GM19193 (cell line): ENCODE measurements around the gene GALNT2.

Experiments
- POLR2A ChIP-seq: IDR thresholded peaks from 4 replicates; pipeline ENCODE4 v1.6.1; 2011; ENCODE audit not compliant: insufficient read depth, insufficient read length; ENCODE audit errors: extremely low read depth

The GALNT2 gene

DNA sequence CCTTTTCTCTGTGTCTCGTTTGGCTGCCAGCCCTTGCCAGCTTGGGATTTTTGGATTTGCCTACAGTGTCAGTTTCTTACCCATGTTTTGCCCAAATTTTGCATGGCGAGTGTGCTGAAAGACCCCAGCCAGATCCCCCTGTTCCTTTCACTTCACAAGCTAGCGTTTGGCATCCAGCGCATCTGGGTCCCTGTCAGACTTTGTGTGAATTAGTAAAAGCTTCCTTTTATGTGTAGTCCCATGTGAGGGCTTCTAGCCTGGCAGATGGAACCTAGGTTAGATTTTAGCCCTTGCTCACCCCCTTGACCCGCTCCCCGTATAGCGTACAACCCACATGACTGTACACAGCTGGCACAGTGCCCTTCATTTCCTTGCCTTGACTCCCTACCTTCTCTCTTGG lies 22.3 kb upstream of the GALNT2 start:
- TF ChIP-seq POLR2A, result no peak

DNA sequence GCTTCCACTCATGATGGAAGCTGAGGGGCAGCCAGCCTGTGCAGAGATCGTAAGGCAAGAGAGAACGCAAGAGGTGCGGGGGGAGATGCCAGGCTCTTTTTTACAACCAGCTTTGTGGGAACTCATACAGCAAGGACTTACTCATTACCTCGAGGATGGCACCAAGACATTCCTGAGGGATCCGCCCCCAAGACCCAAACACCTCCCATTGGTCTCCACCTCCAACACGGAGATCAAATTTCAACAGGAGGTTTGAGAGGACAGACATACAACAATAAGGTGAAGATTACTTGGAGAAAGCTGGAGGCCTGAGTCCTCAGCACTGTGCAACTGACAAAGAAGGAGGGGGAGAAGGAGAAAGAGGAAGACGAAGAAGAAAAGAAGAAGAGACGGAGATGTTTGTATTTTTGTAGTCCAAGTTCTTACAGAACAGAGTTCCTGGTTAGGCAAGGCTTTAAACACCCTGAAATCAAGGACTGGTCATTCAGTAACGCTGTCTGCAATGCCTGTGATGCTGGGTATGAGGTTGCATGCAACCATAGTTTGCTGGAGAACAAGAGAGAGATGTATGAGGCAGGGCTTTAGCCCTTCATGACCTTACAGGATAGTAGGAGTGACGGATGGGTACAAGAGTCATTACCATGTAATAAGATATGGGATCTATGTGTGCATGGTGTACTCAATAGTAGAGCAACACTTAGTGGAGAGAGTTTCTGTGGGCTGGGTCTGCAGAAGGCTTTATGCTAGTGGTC lies 19.7 kb upstream of the GALNT2 start:
- no peak for TF ChIP-seq POLR2A

DNA sequence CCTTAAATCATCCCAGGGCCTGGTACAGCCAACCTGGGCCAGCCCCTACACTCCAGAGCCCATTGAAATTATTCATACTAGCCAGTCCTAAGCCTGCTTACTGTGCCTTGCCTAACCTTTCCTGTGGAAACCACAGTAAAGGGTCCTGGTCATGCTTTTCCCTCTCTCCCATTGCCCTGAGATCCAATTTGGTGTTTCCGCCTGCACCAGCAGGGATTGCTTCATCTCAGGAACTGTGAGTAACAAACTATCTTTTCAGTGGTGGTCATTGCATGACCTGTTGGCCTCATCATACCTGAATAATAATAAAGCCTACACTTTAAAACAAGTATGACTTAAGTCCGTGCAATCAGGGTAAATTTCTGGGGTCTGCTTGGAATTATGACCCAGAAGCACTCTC lies 18.7 kb upstream of the GALNT2 start:
- no peak for TF ChIP-seq POLR2A

DNA sequence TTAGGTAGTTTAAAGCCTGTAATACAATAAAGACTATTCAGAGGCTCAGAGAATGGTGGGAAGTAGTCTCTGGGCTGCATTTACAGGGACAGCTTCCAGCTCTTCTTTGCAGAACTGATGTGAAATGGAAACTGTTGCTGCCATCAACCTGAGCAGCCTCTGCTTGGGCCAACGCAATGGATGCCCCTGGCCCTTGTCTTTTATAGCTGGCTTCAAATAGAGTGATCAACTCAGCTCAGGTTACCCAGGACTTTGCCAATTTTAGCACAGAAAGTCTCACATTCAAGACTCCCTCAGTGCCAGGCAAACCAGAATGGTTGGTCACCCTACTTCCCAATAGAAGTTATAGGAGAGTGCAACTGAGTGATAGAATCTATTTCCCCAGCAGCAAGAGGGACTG lies 18.1 kb upstream of the GALNT2 start:
- TF ChIP-seq POLR2A, result no peak

DNA sequence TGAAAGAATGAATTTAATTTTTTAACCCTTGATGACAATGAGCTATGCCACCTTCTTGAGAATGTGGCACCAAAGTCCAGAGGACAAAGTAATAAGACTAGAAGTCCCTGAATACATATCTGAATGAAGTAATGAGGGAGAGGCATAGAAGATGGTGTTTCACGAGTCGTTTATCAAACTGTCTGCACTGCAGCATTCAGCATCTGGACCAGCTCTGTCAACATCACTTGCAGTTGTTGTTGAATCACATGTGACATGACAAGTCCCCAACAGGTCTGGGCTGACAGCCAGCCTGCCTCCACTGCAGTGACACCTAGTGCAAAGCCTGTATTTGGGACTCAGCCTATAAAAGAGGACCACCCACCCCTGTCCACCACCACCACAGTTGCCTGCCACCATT lies 17.3 kb upstream of the GALNT2 start:
- no peak for TF ChIP-seq POLR2A

DNA sequence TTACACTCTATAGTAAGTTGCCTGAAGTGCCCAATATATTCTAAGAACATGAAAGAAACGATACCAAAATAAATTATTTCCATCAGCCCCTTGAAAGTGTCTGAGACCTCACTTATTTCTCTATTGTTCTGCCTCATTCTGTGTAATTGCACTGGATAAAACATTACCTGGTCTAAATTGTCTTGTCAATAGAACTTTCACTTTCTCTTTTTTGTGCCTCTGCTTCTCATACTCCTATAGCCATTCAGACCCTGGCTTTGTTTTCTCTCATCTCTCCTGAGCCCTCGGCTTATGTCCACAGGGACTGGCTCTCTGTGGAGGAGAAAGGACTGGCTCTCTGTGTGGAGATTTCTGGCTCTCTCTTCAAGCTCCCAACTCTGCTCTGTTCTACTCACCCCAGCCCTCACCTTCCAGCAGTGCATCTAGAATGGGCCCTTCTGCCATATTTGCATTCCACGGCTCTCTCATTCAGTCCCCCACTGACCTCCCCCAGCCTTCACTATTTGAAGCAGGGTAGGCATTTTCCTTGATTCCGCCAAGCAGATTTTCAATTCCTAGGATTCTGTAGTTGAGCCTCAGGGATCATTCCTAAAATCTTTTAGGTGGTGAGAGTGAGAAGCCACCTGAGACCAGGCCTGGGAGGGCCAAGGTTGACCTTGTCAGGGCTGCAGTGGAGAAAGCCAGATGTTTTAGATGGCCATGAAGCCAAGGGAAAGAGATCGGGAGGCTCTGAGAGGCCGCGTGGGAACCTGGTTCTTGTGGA lies 15.9 kb upstream of the GALNT2 start:
- no peak for TF ChIP-seq POLR2A

DNA sequence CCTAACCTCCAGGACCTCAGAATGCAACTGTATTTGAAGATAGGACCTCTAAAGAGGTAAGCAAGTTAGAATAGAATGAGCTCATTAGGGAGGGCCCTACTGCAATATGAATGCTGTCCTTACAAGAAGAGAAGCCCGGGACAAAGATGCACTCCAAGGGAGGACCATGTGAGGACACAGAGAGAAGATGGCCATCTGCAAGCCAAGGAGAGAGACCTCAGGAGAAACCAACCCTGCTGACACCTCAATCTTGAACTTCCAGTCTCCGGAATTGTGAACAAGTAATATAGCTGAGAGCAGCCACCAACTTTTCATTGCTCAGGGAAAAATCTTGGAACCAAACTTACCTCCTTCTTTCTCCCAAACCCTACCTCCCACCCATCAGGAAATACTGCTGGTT lies 15.0 kb upstream of the GALNT2 start:
- no peak for TF ChIP-seq POLR2A

DNA sequence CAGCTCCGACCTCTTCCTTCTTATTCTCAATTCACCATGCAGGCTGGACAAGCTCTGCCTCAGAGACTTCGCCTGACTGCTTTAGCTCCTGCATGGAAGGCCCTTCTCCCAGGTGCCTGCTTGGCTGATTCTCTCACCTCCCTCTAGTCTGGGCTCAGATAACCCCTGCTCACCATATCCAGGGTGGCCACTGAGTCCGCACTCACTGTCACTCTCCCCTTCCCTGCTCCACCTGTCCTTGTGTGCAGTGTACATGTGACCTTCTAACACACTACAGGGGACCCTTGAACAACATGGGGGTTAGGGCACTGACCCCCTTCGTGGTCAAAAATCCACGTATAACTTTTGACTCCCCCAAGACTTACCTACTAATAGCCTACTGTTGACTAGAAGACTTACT lies 14.4 kb upstream of the GALNT2 start:
- TF ChIP-seq POLR2A, result no peak

DNA sequence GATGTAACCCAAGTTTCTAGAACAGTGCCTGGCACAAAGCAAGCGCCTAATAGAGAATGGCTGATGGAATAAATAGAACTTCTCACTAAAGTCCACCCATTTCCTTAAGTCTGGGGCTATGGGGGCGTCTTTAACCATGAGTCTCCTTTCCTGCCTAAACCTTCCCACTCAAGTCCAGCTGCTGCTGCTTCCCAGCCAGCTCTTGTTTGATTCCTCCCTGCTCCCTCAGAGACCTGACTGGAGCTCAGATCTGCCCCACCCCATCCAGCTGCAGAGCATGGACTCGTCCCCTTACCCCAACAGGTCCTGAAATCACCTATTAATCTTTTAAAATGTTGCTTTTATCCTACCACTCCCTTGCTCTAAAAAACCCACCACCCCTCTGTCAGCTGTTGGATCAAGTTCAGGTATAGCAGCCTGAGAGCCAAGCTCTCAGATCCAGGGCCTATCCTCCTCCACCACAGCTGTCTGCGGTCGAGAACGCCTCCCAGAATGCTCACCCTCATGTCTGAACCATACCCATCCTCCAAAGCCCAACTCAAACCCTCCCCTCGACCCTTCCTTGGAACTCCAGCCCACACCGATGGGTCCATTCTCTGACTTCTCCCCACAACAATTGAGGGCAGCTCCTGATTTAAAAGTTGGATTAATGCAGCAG lies 12.8 kb upstream of the GALNT2 start:
- no peak for TF ChIP-seq POLR2A

DNA sequence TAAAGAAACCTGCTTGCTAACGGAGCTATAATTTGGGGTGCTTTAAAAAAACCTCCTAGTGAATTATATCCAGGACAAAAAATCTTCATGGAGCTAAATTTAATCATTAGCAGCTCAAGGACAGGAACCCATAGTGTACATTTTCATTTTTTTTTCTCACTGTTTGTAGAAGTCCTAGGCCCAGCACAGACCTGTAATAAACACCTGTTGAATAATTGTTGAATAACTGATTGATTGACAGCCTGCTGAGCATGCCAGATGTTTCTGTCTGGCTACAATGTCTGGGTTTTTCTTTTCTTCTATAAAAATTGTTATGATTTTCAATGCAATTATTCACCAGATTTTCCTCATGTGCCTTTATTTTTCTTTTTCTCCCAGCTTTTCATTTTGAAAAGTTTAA lies 10.9 kb upstream of the GALNT2 start:
- TF ChIP-seq POLR2A, result no peak

DNA sequence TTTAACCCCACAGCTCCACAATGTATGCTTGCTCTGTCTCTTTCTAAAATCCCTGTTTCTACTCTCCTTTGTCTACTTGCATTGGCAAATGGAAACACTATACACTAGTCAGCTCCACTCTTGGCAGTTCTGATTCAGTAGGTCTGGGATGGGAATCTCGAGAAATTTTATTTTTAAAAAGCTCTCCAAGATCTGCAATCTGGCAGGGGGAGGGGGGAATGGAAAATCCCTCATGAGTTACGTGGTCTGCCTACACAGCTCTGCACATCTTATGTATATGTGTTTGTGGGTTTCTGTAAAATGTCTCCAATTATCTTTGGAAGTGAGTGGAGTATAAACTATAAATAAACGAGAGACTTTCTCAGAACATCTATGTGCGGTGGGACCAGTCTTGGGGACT lies 9.9 kb upstream of the GALNT2 start:
- TF ChIP-seq POLR2A, result no peak

DNA sequence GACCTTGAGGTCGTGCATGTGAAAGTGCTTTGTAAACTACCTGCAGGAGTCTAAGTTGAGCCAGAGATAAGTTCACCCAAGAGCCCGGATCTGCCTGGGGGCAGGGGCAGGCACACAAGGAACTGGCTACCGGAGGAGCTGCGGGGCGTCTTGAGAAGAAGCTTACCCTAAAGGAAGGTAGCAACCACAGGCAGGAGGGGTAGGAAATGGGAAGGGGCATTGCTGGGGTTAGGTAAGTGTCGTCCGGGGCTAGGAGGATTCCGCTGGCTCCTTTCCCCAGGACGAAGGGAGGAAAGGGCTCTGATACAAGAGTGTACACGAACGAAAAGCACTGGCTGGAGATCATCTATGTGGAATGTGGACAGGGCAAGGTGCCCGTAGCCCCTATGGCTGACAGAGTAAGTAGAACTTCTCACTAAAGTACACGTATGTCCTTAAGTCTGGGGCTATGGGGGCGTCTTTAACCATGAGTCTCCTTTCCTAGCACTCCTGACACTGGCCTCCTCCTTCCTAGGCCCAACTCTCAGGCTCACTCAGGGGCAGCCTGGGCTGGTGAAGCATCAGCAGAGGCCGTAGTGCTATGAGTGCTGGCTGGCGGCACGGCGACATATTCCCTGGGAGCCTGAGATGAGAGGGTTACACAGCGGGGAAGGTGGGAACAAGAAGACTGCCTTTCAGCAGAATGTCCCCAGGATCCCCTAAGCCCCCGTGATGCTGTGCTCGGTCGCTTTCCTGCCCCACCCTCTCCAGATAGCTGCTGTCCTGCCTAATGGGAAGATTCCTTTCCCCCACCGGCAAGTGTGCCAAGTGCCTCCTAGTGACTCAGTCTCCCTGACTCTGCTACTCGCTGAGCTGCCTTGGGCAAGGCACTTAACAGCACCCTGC lies 9.1 kb upstream of the GALNT2 start:
- TF ChIP-seq POLR2A, result no peak

DNA sequence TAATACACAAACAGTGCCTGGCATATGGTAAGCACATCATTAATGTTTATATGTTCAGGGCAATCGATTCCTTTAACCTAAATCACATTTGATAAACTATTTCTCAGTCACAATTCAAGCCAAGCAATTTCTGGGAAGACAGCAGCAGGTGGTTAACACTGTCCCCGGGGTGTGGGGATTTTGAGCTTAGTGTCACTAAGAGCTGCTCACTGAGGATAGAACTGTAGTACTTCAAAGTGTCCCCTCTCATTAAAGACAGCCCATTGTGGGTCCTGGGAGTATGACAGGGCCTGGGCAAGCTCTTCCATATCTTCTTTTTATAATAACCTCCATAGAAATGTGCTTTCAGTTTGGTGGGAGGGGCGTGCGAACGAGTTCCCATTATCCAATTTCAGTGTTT lies 8.4 kb upstream of the GALNT2 start:
- no peak for TF ChIP-seq POLR2A

DNA sequence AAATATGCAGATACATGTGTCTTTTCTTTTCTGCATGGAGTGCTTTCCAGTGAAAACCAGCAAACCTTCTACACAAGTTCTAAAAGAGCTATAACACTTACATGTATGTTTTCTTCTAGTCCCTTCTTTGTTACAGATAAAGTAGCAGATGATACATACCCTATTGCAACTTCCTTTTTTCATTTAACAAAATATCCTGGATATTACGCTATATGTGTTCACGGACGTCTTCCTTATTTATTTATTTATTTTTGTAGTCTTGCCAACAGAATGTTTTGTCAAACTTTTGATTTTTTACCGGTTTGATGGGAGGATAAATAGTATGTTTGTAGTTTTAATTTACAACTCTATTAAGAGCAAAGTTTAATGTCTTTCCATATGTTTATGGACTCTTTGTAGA lies 5.2 kb upstream of the GALNT2 start:
- no peak for TF ChIP-seq POLR2A

DNA sequence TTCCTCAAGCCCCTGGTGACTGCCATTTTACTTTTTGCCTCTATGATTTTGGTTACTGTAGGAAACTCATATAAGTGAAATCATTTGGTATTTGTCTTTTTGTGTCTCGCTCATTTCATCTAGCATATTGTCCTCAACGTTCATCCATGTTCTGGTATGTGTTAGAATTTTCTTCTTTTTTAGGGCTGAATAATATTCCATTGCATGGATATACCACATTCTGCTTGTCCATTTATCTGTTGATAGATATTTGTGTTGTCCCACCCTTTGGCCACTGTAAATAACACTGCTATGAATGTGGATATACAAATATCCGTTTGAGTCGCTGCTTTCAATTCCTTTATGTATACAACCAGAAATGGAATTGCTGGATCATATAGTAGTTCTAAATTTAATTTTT lies 4.5 kb upstream of the GALNT2 start:
- no peak for TF ChIP-seq POLR2A

DNA sequence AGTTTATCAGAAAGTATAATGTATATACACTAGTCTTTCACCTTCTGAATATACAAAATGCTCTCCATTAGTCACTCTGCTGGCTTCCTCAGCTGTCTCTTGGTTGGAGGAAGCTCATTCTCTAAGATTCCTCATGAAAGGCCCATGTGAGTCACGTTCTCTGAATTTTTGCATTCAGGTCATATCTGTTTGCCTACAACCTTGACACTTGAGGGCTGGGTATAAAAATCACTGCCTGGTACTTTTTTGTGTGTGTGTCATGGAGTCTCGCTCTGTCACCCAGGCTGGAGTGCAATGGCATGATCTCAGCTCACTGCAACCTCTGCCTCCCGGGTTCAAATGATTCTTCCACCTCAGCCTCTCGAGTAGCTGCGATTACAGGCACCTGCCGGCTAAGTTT lies 2.8 kb upstream of the GALNT2 start:
- TF ChIP-seq POLR2A, result no peak

DNA sequence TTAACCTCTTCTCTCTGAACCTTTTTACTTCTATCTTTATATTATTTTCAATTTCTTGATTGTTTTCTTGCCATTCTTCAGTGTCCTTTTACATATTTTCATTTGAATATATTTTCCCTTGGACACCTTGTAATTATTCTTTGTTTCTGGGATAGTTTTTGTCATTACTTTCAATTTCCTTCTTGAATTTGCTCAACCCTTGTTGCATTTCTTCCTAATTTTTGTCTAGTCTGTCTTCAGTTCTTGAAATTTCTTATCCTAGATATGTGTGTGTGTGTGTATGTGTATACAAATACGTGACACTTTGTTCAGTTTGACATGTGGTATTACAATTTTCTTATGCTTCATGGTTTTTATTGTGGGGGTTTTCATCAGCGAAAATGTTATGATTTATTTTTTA lies 1.9 kb upstream of the GALNT2 start:
- no peak for TF ChIP-seq POLR2A
